GM23248 (cell line): Measurements from ENCODE around the gene NEDD4L.

ENCODE experiments used
- EZH2 ChIP-seq: fragments of 200-600 bp; sonication (generic); IDR thresholded peaks from 2 replicates; pipeline ENCODE4 v1.6.1; 2018; ENCODE audit warnings: antibody characterized with exemption, mild to moderate bottlenecking; ENCODE audit not compliant: insufficient read depth, poor library complexity, severe bottlenecking
- EZH2phosphoT487 ChIP-seq: fragments of 200-600 bp; sonication (generic); IDR thresholded peaks from 2 replicates; pipeline ENCODE4 v1.6.1; 2018; ENCODE audit warnings: antibody characterized with exemption, moderate library complexity, mild to moderate bottlenecking, low read depth; ENCODE audit not compliant: insufficient read depth

GRCh38 chr18:58096658-58097057 is 52.6 kb downstream of the NEDD4L start:
- TF ChIP-seq EZH2, result no peak
- TF ChIP-seq EZH2phosphoT487, result no peak
